Adrenal gland (tissue), 12 donors: Measurements from ENCODE around the gene CAPN5. TPM values are rescaled to one million over a fixed set of nuclear protein-coding genes. Genes with fewer than 3 reads are reported as not detected.

Source experiments
- DNase-seq, 7 donors: peaks; one replicate each; pipeline ENCODE4 v3.0.0-alpha.2; 2019 to 2020
- H3K27ac ChIP-seq, 5 donors: fragments of 200-600 bp; sonication (generic) in 4 of 5; 1 replicate in 3 of 5; 2 replicates in 2 of 5; pipeline versions ENCODE4 v1.5.1 to v1.8.0; 2016 to 2020; ENCODE audit warnings: mild to moderate bottlenecking in 1 of 5
- H3K27me3 ChIP-seq: fragments of 200-600 bp; 2 replicates; pipeline ENCODE4 v1.8.0; 2021
- H3K36me3 ChIP-seq, 2 donors: fragments of 200-600 bp; replicated peaks in 1 of 2; 1 replicate in 1 of 2; 2 replicates in 1 of 2; pipeline versions ENCODE4 v1.5.1 to v1.8.0; 2018 to 2022
- H3K4me1 ChIP-seq, 2 donors: fragments of 200-600 bp; replicated peaks in 1 of 2; 1 replicate in 1 of 2; 2 replicates in 1 of 2; pipeline versions ENCODE4 v1.5.1 to v1.8.0; 2018 to 2021
- H3K4me3 ChIP-seq, 4 donors: fragments of 200-600 bp; sonication (generic) in 3 of 4; one replicate each; pipeline ENCODE4 v1.5.1; 2016 to 2018
- H3K9me3 ChIP-seq, 3 donors: fragments of 200-600 bp; sonication (generic) in 1 of 3; replicated peaks in 1 of 3; 1 replicate in 2 of 3; 2 replicates in 1 of 3; pipeline versions ENCODE4 v1.5.1 to v1.8.0; 2016 to 2021
- POLR2A ChIP-seq, 2 donors: fragments of 450-650 bp; IDR thresholded peaks; one replicate each; pipeline ENCODE4 v1.6.1; 2017; ENCODE audit warnings: antibody characterized with exemption in 2 of 2, mild to moderate bottlenecking in 2 of 2, moderate library complexity in 1 of 2
- WGBS, 4 donors: extraction: QIAGEN DNeasy Blood & Tissue Kit in 2 of 4; methylation state at CpG; one replicate each; pipeline versions ENCODE4 v1.1.5 to v1.1.7; 2013 to 2017; 5-methylcytosine and 5-hydroxymethylcytosine counted together
- intact Hi-C, 2 donors: fragments of 100-400 bp; cut with DNase I; formaldehyde crosslinking; loops; one replicate each; pipeline versions ENCODE4 v1.14.1 to v1.15.0; 2022 to 2023
- polyA plus RNA-seq, 3 donors: library from polyadenylated mRNA; stranded (reverse); fragments of 200-250 nt in 2 of 3; fragments of 350-450 nt in 1 of 3; fragmentation: Illumina TruSeq in 1 of 3; extraction: RNeasy Lipid Tissue Mini Kit (QIAGEN cat#74804) in 1 of 3; gene quantifications; one replicate each; pipeline ENCODE4 v1.2.3, GENCODE V29; 2013 to 2014
- total RNA-seq, 9 donors: library from RNA; depleted of rRNA in 4 of 9; stranded (reverse); fragments of >200 nt in 4 of 9; fragments of 120-200 nt in 1 of 9; fragmentation: NEBNext Ultra II Directional in 1 of 9; extraction: Animal tissue kit (Norgen Biotek cat#: 25700) in 1 of 9; gene quantifications; one replicate each; pipeline versions ENCODE4 v1.1.0 to v1.2.4, GENCODE V29; 2013 to 2023
- TF ChIP-seq, protein P1 (sequence below), 6 experiments: fragments of 450-650 bp in 4 of 6; fragments of 200-600 bp in 2 of 6; sonication (generic) in 1 of 6; IDR thresholded peaks; 1 replicate in 5 of 6; 2 replicates in 1 of 6; pipeline versions ENCODE4 v1.5.1 to v1.8.0; 2016 to 2021; ENCODE audit warnings: antibody characterized with exemption in 6 of 6, mild to moderate bottlenecking in 2 of 6, moderate library complexity in 1 of 6
- donor health status: healthy with polysubstance abuse.
- donor health status: Bipolar disorder and iron deficiency.
- donor health status: DM: yes; HTN: yes; CAD: no.
- donor health status: DM: no; HTN: no; CAD: no.
- donor health status: DM: no; HTN: no; CAD: no.
- donor health status: DM: yes; HTN: yes; CAD: no.

CAPN5 gene
- total and polyA plus RNA-seq, 12 donors = 5.6 to 29.6 (median 18.4) TPM

DNA sequence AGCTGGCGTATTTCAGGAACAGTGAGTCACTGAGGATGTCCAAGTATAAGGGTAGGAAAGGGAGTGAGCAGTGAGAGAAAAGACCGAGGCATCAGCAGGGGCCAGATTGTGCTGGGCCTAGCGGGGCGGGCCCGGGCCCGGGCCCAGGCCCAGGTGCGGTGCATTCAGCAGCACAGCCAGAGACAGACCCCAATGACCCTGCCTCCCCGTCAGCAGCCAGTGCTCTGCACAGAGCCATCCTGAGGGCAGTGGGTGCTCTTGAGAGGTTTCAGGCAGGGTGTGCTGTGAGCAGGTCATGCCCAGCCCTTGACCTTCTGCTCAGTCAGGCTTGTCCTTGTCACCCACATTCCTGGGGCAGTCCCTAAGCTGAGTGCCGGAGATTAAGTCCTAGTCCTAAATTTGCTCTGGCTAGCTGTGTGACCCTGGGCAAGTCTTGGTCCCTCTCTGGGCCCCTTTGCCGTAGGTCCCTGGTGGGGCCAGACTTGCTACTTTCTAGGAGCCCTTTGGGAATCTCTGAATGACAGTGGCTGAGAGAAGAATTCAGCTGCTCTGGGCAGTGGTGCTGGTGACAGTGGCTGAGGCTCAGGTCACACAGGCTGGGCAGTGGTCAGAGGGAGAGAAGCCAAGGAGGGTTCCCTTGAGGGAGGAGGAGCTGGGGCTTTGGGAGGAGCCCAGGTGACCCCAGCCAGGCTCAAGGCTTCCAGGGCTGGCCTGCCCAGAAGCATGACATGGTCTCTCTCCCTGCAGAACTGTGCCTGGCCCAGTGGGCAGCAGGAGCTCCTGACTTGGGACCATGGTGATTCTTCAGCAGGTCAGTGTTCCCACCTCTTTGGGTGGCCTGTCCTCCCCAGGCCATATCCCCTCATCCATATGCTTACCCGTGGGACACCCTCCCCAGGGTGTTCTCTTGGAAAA, 63.3 kb downstream of the CAPN5 start:
- peak in 6 of 7 donors; percentile 57 to 71 (median 66) for DNase-seq
- H3K4me1 ChIP-seq = peaks cover 44 to 63% of the 10 kb centered on the region in 2 donors
- no peaks in the 10 kb centered on the region for H3K9me3 ChIP-seq
- no peaks in the 10 kb centered on the region for H3K27me3 ChIP-seq
- H3K27ac ChIP-seq = peak overlapping the region; percentile 65 to 92 (median 84)
- TF ChIP-seq, protein P1, sequence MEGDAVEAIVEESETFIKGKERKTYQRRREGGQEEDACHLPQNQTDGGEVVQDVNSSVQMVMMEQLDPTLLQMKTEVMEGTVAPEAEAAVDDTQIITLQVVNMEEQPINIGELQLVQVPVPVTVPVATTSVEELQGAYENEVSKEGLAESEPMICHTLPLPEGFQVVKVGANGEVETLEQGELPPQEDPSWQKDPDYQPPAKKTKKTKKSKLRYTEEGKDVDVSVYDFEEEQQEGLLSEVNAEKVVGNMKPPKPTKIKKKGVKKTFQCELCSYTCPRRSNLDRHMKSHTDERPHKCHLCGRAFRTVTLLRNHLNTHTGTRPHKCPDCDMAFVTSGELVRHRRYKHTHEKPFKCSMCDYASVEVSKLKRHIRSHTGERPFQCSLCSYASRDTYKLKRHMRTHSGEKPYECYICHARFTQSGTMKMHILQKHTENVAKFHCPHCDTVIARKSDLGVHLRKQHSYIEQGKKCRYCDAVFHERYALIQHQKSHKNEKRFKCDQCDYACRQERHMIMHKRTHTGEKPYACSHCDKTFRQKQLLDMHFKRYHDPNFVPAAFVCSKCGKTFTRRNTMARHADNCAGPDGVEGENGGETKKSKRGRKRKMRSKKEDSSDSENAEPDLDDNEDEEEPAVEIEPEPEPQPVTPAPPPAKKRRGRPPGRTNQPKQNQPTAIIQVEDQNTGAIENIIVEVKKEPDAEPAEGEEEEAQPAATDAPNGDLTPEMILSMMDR (IDR thresholded peaks at IDR 0.05) = no peak
- peak in 1 of 2 donors; percentile 53 for TF ChIP-seq POLR2A (IDR thresholded peaks at IDR 0.05)
- peak overlapping the region in 1 of 4 donors; percentile 69 for H3K4me3 ChIP-seq
- 52 to 60% (median 59%) methylated on average over 5 to 11 of the region's 11 CpGs for WGBS, 4 donors
- no peaks in the 10 kb centered on the region for H3K36me3 ChIP-seq
- intact Hi-C loops = loop anchor here in 1 of 2 donors (10.0 kb wide), 1 partner anchor 415 kb away; no protein-coding TSS in a partner anchor

DNA sequence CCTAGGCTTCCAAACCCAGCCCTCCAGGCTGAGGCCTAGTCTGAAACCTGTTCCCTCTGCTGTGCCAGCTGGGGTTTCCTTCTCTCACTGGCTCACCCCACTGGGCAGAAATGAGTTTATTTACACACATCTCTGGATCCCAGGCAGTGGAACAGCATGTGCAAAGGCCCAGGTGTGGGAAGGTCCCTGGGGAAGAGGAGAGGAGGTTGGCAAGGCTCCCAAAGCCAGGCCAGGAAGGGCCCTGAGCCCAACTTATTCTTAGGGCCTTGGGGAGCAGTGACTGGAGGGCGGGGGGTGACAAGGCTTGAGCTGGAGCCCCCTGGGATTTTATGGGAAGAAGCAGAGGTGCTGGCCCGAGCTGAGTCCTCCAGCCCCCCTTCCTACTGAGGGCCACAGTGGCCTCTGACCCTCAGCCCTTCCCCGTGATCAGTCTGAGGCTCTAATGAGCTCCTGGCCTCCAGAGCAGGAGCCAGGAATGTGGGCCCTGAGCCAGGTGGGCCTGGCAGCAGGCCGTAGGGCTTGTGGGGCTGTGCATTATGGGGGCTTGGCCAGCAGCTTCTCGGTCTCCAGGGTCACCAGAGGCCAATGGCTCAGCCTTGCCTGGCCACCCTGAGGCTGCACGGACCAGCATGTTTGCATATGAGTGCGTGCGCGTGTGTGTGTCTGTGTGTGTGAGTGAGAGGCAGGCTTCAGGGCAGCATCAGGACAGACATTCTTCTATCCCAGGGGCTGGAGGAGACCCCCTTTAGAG, 64.2 kb downstream of the CAPN5 start:
- Histone ChIP-seq H3K4me1 (peaks cover 47 to 71% of the 10 kb centered on the region in 2 donors), H3K27ac (peak overlapping the region; percentile 65 to 92 (median 84)), H3K9me3 (no peaks in the 10 kb centered on the region), H3K36me3 (no peaks in the 10 kb centered on the region), H3K27me3 (no peaks in the 10 kb centered on the region), H3K4me3 (no peak overlapping the region)
- DNase-seq = peak; percentile 77 to 96 (median 94)
- 33 to 58% (median 39%) methylated on average over 1 to 9 of the region's 9 CpGs for WGBS, 4 donors
- TF ChIP-seq POLR2A (IDR thresholded peaks at IDR 0.05) = no peak
- TF ChIP-seq, protein P1 (IDR thresholded peaks at IDR 0.05) = no peak
- intact Hi-C loops = no loop called here

DNA sequence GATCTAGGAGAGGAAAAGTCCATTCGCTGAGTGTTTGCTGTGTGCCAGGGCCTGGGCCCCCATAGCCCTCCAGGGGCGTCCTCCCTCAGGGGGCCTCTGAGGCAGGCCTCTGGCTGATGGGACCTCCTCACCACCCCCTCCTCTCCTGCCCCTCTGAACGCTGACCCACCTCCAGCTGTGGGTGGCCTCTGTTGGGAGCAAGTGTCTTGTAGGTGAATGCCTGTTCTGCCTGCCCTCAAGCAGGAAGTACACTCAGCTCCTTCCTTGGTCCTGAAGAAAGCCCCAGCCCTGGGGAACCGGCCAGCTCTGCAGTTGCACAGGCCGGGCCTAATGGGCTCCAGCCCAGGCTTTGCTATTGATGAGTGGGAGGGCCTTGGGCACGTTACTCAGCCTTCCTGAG, 64.8 kb downstream of the CAPN5 start:
- intact Hi-C loops = no loop called here
- Histone ChIP-seq H3K4me1 (peaks cover 53 to 77% of the 10 kb centered on the region in 2 donors), H3K9me3 (no peaks in the 10 kb centered on the region), H3K4me3 (no peak overlapping the region), H3K27ac (peak overlapping the region in 4 of 5 donors; percentile 69 to 92 (median 88)), H3K36me3 (no peaks in the 10 kb centered on the region), H3K27me3 (no peaks in the 10 kb centered on the region)
- WGBS, 4 donors = 37 to 63% (median 51%) methylated on average over 3 to 6 of the region's 6 CpGs
- no peak for DNase-seq
- no peak for TF ChIP-seq POLR2A (IDR thresholded peaks at IDR 0.05)
- TF ChIP-seq, protein P1 (IDR thresholded peaks at IDR 0.05) = no peak

DNA sequence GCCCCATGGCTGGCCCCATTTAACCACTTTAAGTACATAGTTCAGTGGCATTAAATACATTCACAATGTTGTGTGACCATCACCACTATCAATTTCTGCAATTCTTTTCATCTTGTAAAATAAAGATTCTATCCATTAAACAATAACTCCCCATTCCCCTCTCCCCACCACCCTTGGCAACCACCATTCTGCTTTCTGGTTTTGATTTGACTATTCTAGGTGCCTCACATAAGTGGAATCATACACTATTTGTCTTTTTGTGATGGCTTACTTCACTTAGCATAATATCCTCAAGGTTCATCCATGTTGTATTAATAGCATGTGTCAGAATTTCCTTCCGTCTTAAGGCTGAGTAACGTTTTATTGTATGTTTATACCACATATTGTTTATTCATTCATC, 68.3 kb downstream of the CAPN5 start:
- H3K27ac ChIP-seq = no peak overlapping the region
- H3K9me3 ChIP-seq = no peaks in the 10 kb centered on the region
- 6 to 32% (median 17%) methylated on average over 1 to 2 of the region's 2 CpGs for WGBS, 4 donors
- TF ChIP-seq, protein P1 (IDR thresholded peaks at IDR 0.05) = no peak
- no peak for TF ChIP-seq POLR2A (IDR thresholded peaks at IDR 0.05)
- H3K36me3 ChIP-seq = no peaks in the 10 kb centered on the region
- DNase-seq = no peak
- intact Hi-C loops = no loop called here
- H3K4me1 ChIP-seq = peaks cover 35 to 80% of the 10 kb centered on the region in 2 donors
- H3K27me3 ChIP-seq = no peaks in the 10 kb centered on the region
- no peak overlapping the region for H3K4me3 ChIP-seq
